HUES64 (cell line): ENCODE data around the gene AHCYL2.
"Not testable (repeated sequence)": the region's sequence is repeated elsewhere in the genome, so short reads cannot be mapped to it uniquely, and the experiment has no call there.

Experiments used
- H3K27ac ChIP-seq: 2 replicates; pipeline ENCODE4 v1.7.0; 2013; ENCODE audit warnings: low read depth, low read length, inconsistent platforms
- H3K27me3 ChIP-seq: 2 replicates; pipeline ENCODE4 v1.6.1; 2013; ENCODE audit warnings: mild to moderate bottlenecking, low read length; ENCODE audit not compliant: insufficient read depth
- H3K36me3 ChIP-seq: 2 replicates; pipeline ENCODE4 v1.6.1; 2013; ENCODE audit warnings: mild to moderate bottlenecking, low read length; ENCODE audit not compliant: insufficient read depth
- H3K4me1 ChIP-seq: 2 replicates; pipeline ENCODE4 v1.6.1; 2013; ENCODE audit warnings: mild to moderate bottlenecking, low read length, moderate library complexity; ENCODE audit not compliant: insufficient read depth
- H3K4me3 ChIP-seq: 2 replicates; pipeline ENCODE4 v1.5.1; 2013; ENCODE audit warnings: mild to moderate bottlenecking, low read length, moderate library complexity
- H3K9ac ChIP-seq: 2 replicates; pipeline ENCODE4 v1.6.1; 2013; ENCODE audit warnings: mild to moderate bottlenecking, low read depth, low read length
- H3K9me3 ChIP-seq: 2 replicates; pipeline ENCODE4 v1.6.1; 2013; ENCODE audit warnings: low read depth, low read length; ENCODE audit not compliant: insufficient read depth
- WGBS: fragments of 150-250, 120-280 bp; methylation state at CpG from one replicate; pipeline ENCODE4 v1.1.7; 2013; ENCODE audit warnings: missing lambda C conversion rate; 5-methylcytosine and 5-hydroxymethylcytosine counted together

The AHCYL2 gene

DNA sequence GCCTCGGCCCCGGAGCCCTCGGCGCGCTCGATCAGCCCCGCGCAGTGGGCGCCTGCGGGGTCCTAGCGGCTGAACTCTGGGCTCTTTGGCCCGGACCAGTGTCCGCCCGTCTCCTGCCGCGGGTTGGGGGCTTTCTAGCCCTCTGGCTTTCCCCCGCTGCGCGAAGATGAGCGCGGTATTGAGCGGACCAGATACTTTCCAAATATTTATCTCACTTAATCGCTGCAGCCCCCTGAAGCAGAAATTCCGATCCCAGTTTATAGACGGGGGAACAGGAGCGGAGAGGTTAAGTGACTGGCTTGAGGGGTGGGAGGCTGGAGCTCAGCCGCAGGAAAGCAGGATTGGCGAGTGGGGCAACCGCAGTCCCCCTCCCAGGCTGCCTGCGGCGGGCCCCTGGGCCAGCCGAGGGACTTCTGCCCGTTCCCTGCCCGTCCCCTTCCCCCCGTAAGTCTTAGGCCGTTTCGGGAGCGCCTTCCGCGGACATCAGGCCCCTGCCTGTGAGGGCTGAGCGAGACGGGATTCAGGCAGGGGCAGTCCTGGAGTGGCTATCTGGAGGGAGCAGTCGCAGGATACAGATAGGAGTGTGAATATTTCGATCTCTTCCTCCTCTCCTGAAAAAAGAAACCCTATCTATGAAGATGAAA is 210.0 kb downstream of the AHCYL2 start:
- Histone ChIP-seq H3K9me3 (no peaks in the 10 kb centered on the region), H3K27me3 (peaks cover 31% of the 10 kb centered on the region), H3K36me3 (no peaks in the 10 kb centered on the region), H3K4me3 (peak overlapping the region; percentile 89), H3K4me1 (peaks cover 13% of the 10 kb centered on the region), H3K27ac (peak overlapping the region; percentile 86; the same call in 1 of the 2 replicates), H3K9ac (peak overlapping the region; percentile 63)
- under 1% methylated on average over 40 of the region's 44 CpGs for WGBS

DNA sequence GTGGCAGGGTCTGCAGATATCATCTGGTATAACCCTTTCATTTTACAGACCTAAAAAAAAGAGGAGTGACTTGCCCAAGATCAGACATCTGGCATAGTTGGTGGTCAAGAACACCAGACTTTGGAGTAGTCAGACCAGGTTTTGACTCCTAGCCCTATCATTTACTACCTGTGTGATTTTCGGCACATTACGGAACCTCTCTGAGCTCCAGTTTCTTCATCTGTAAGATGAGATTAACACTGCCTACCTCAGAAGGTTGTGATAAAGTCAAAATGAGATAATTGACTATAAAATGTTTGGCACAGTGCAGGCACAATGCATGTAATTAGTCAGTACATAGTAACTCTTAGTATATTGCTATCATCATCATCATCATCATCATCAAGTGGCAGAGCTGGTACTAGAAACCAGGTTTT is 210.6 kb downstream of the AHCYL2 start:
- H3K4me3 ChIP-seq, result peak overlapping the region; percentile 89
- peaks cover 31% of the 10 kb centered on the region for H3K27me3 ChIP-seq
- no peak overlapping the region for H3K27ac ChIP-seq
- peaks cover 3% of the 10 kb centered on the region; the same call in 1 of the 2 replicates for H3K36me3 ChIP-seq
- H3K9ac ChIP-seq, result peak overlapping the region; percentile 63
- no peaks in the 10 kb centered on the region for H3K9me3 ChIP-seq
- H3K4me1 ChIP-seq, result peaks cover 13% of the 10 kb centered on the region
- 83% methylated on average over 2 of the region's 2 CpGs for WGBS

- WGBS, result 95% methylated on average over 5 of the region's 5 CpGs
- Histone ChIP-seq H3K36me3 (peaks cover 7% of the 10 kb centered on the region; the same call in 1 of the 2 replicates), H3K4me3 (no peak overlapping the region), H3K27me3 (peaks cover 31% of the 10 kb centered on the region), H3K9ac (no peak overlapping the region), H3K4me1 (peaks cover 13% of the 10 kb centered on the region), H3K27ac (no peak overlapping the region), H3K9me3 (no peaks in the 10 kb centered on the region)
Measured at GRCh38 chr7:129436335-129436923, 211.6 kb downstream of the AHCYL2 start.

- 95% methylated on average over 5 of the region's 5 CpGs for WGBS
- H3K27ac ChIP-seq, result no peak overlapping the region
- no peaks in the 10 kb centered on the region for H3K9me3 ChIP-seq
Measured at GRCh38 chr7:129437190-129437589, 212.4 kb downstream of the AHCYL2 start.

DNA sequence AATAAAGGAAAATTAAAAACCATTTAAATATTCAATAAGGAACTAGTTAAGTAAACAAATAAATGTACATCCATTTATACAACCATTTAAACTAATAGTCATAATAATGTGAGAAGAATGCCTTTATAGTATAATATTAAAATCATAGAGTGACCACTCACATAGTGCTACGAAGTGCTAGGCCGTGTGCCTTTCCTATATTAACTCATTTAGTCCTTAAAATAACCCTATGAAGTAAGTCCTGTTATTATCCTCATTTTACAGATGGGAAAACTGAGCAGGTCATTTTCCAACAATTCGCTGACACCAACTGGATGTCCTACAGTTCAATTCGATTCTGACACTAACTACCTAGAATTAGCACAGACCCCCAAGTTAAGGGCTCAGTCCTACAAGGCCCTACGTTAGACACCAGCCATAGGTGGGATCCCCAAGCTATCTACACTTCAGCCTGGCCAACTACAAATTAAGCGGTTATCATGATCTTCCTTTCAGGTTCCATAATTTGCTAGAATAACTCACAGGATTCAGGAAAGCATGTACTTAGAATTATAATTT is 213.5 kb downstream of the AHCYL2 start:
- Histone ChIP-seq H3K27me3 (peaks cover 18% of the 10 kb centered on the region), H3K27ac (no peak overlapping the region), H3K4me3 (no peak overlapping the region), H3K4me1 (peaks cover 7% of the 10 kb centered on the region; the same call in 1 of the 2 replicates), H3K36me3 (peaks cover 7% of the 10 kb centered on the region; the same call in 1 of the 2 replicates), H3K9me3 (no peaks in the 10 kb centered on the region), H3K9ac (no peak overlapping the region)
- WGBS, result 96% methylated on average over 6 of the region's 6 CpGs

More at GRCh38 chr7:129437190-129437589, 212.4 kb downstream of the AHCYL2 start:
- H3K4me3 ChIP-seq, result no peak overlapping the region
- H3K36me3 ChIP-seq, result peaks cover 7% of the 10 kb centered on the region; the same call in 1 of the 2 replicates
- H3K9ac ChIP-seq, result no peak overlapping the region
- peaks cover 13% of the 10 kb centered on the region for H3K4me1 ChIP-seq
- peaks cover 28% of the 10 kb centered on the region for H3K27me3 ChIP-seq

DNA sequence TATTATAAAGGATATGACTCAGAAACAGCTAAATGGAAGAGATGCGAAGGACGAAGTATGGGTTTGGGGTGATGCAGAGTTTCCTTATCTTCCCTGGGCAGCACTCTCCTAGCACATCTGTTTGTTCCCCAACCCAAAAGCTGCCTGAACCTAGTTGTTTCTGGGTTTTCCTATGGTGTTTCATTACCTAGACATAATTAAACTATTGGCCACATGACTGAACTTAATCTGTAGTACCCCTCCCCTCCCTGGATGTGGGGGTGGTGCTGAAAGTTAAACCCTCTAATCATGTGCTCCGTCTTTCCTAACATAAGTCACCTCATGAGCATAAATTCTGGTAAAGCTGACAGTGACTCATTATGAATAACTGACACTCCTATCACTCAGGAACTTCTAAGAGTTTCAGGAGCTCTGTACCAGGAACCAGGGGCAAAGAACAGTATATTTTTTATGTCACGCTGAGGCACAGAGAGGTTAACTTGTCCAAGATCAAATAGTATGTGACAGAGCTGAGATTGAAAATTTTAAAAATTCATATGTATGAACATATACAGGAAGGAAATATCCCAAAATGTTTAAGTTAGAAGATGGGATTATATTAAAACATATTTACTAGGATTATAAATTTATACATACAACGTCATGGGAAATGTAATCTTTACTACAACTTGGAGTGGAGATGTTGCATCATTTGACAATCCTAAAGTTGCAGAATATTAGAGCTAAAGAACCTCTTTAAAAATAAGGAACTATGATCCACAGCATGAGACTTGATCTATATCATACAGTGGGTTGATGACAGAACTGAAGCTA is 214.2 kb downstream of the AHCYL2 start:
- Histone ChIP-seq H3K9ac (no peak overlapping the region), H3K9me3 (no peaks in the 10 kb centered on the region), H3K4me1 (peaks cover 6% of the 10 kb centered on the region; the same call in 1 of the 2 replicates), H3K4me3 (no peak overlapping the region), H3K27ac (no peak overlapping the region), H3K36me3 (peaks cover 7% of the 10 kb centered on the region; the same call in 1 of the 2 replicates), H3K27me3 (peaks cover 17% of the 10 kb centered on the region)
- WGBS, result 94% methylated on average over 5 of the region's 5 CpGs

DNA sequence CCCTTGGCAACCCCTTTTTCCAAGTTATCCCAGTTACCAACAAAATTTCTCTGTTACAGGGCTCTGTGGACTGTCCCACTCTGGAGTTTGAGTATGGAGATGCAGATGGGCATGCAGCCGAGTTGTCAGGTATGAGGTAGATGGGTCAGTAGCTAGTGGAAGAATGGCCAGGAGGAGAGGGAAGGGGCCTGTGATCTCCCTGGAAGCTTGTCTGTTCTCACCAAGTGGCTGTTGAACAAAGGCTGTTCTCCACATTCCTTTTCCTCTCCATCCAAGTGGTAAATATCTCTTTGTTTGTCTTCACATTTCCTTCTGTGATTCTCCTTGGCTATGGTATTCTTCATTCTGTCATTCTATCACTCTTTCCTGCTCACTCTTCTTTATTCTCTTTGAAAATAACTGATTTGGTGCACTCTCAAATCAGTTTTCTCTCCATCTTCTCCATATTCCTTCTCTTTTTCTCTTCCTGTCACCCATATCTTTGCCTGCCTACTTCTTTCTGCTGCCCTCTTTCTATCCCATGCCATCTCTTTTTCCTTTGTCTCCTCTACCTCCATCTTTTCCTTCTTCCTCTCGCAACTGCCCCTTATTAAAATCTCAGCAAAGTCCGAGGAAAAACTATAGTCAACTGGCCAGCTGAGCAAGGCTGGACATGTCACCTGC is 215.3 kb downstream of the AHCYL2 start:
- WGBS, result 90% methylated on average over 3 of the region's 3 CpGs
- H3K36me3 ChIP-seq, result peaks cover 11% of the 10 kb centered on the region; the same call in 1 of the 2 replicates
- H3K27ac ChIP-seq, result no peak overlapping the region
- no peaks in the 10 kb centered on the region for H3K9me3 ChIP-seq
- no peak overlapping the region for H3K9ac ChIP-seq
- no peak overlapping the region for H3K4me3 ChIP-seq
- H3K27me3 ChIP-seq, result peaks cover 14% of the 10 kb centered on the region
- peaks cover 5% of the 10 kb centered on the region; the same call in 1 of the 2 replicates for H3K4me1 ChIP-seq

DNA sequence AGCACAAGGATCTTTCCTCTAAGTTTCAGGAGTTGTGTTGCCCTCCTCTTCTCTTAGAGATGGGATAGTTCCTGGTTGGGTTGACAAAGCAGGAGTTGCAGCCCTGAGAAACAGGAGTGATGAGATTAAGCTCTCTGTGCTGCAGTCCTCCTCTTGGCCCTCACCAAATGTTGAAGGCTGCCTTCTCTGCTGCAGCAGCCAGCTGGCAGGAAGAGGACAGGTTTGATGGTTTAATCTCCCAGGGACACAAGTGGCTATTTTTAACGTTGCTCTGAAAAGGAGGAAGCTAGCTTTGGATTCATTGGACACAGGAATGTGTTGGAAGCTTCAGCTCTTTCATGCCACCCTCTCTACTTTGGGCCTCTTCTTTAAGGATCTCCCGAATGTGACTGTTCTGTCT is 218.8 kb downstream of the AHCYL2 start:
- Histone ChIP-seq H3K36me3 (peaks cover 23% of the 10 kb centered on the region; the same call in 1 of the 2 replicates), H3K9ac (no peak overlapping the region), H3K27me3 (no peaks in the 10 kb centered on the region), H3K4me3 (no peak overlapping the region), H3K4me1 (no peaks in the 10 kb centered on the region), H3K27ac (no peak overlapping the region), H3K9me3 (no peaks in the 10 kb centered on the region)
- 89% methylated on average over 2 of the region's 2 CpGs for WGBS

- not testable (repeated sequence) for H3K27me3 ChIP-seq, H3K27ac ChIP-seq, H3K9me3 ChIP-seq, H3K9ac ChIP-seq, H3K4me1 ChIP-seq, H3K4me3 ChIP-seq
- H3K36me3 ChIP-seq, result peaks cover 23% of the 10 kb centered on the region; the same call in 1 of the 2 replicates
- 94% methylated on average over 5 of the region's 5 CpGs for WGBS
Measured at GRCh38 chr7:129444776-129445175, 219.9 kb downstream of the AHCYL2 start.

- H3K27ac ChIP-seq, H3K9ac ChIP-seq, H3K27me3 ChIP-seq, H3K9me3 ChIP-seq, H3K4me3 ChIP-seq, H3K4me1 ChIP-seq: not testable (repeated sequence)
- H3K36me3 ChIP-seq, result peaks cover 23% of the 10 kb centered on the region; the same call in 1 of the 2 replicates
- 48% methylated on average over 2 of the region's 2 CpGs for WGBS
Measured at GRCh38 chr7:129446925-129447324, 222.1 kb downstream of the AHCYL2 start.
